Transverse colon (tissue), 4 donors: ENCODE results near the gene TYRP1. TPM values are rescaled to one million over a fixed set of nuclear protein-coding genes. Genes with fewer than 3 reads are reported as not detected.

Experiments used
- DNase-seq: peaks from one replicate; pipeline ENCODE4 v3.0.0-alpha.2; 2019
- H3K27ac ChIP-seq, 4 donors: fragments of 200-600 bp; sonication (generic); 2 replicates each; pipeline ENCODE4 v1.5.1; 2016 to 2018; ENCODE audit warnings: inconsistent platforms in 4 of 4
- H3K27me3 ChIP-seq: fragments of 200-600 bp; sonication (generic); 2 replicates; pipeline ENCODE4 v1.5.1; 2017; ENCODE audit warnings: inconsistent platforms
- H3K36me3 ChIP-seq, 4 donors: fragments of 200-600 bp; sonication (generic); 2 replicates each; pipeline ENCODE4 v1.5.1; 2017 to 2019; ENCODE audit warnings: inconsistent platforms in 4 of 4
- H3K4me1 ChIP-seq, 4 donors: fragments of 200-600 bp; sonication (generic); 2 replicates each; pipeline ENCODE4 v1.5.1; 2017 to 2020; ENCODE audit warnings: inconsistent platforms in 4 of 4
- H3K4me3 ChIP-seq, 4 donors: fragments of 200-600 bp; sonication (generic); 1 replicate in 1 of 4; 2 replicates in 3 of 4; pipeline versions ENCODE4 v1.5.1 to v1.6.1; 2017 to 2019; ENCODE audit warnings: inconsistent platforms in 4 of 4
- H3K9me3 ChIP-seq, 2 donors: fragments of 200-600 bp; sonication (generic); 2 replicates each; pipeline ENCODE4 v1.5.1; 2017 to 2019; ENCODE audit warnings: inconsistent platforms in 2 of 2
- EP300 ChIP-seq: sonication (generic); formaldehyde crosslinking; IDR thresholded peaks from one replicate; pipeline ENCODE4 v1.6.1; 2017; ENCODE audit warnings: antibody characterized with exemption, low read depth
- POLR2A ChIP-seq: fragments of 450-650 bp; IDR thresholded peaks from one replicate; pipeline ENCODE4 v1.6.1; 2016; ENCODE audit warnings: antibody characterized with exemption, mild to moderate bottlenecking, moderate library complexity
- POLR2AphosphoS5 ChIP-seq, 3 donors: sonication (generic); formaldehyde crosslinking; IDR thresholded peaks; one replicate each; pipeline ENCODE4 v1.6.1; 2016; ENCODE audit warnings: antibody characterized with exemption in 3 of 3
- WGBS, 2 donors: methylation state at CpG; one replicate each; pipeline ENCODE4 v1.1.5; 2018; ENCODE audit warnings: low coverage in 1 of 2; 5-methylcytosine and 5-hydroxymethylcytosine counted together
- in situ Hi-C, 4 donors: fragments of 200-750 bp; cut with MboI; loops; one replicate each; pipeline versions ENCODE4 v1.15.0 to v1.15.1; 2017; ENCODE audit warnings: low sequenced_read_pairs in 3 of 4, low pct_ligation_motif_present in 1 of 4, low pct_unique_long_range_greater_than_20kb in 1 of 4
- intact Hi-C: fragments of 100-400 bp; cut with DNase I; formaldehyde crosslinking; loops from one replicate; pipeline ENCODE4 v1.15.1; 2023; ENCODE audit warnings: low total_unique reads
- total RNA-seq, 4 donors: library from RNA; depleted of rRNA; stranded (reverse); fragments of >200 nt; gene quantifications; one replicate each; pipeline ENCODE4 v1.1.0, GENCODE V29; 2016
- TF ChIP-seq, protein P1 (sequence below), 5 experiments: fragments of 200-600 bp in 3 of 5; fragments of 450-650 bp in 2 of 5; sonication (generic) in 3 of 5; IDR thresholded peaks; 1 replicate in 2 of 5; 2 replicates in 3 of 5; pipeline ENCODE4 v1.5.1; 2016 to 2017; ENCODE audit warnings: antibody characterized with exemption in 5 of 5, inconsistent platforms in 3 of 5, mild to moderate bottlenecking in 2 of 5, moderate library complexity in 1 of 5

Gene TYRP1
- total RNA-seq, 4 donors from 2014 or later: 0.41 TPM; not detected in 3

DNA sequence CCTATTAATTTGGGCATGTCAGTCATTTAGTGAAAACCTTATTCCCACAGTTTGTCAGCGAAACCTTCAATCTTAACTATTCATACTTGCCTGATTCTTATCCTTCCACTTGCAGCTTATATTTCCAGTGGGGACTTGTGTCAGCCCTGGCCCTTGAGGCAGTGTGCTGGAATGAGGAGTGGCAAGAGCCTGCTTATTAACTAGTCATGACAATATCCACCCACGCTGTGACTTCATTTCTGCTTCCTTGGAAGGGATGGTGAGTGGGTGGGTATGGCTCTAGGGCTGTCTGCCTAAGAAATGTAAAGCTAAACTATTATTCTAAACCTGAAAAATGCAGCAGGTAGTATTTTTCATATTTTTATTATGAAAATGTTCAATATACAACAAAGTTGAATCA lies 47.7 kb downstream of the TYRP1 start:
- no peak for DNase-seq
- TF ChIP-seq, protein P1, sequence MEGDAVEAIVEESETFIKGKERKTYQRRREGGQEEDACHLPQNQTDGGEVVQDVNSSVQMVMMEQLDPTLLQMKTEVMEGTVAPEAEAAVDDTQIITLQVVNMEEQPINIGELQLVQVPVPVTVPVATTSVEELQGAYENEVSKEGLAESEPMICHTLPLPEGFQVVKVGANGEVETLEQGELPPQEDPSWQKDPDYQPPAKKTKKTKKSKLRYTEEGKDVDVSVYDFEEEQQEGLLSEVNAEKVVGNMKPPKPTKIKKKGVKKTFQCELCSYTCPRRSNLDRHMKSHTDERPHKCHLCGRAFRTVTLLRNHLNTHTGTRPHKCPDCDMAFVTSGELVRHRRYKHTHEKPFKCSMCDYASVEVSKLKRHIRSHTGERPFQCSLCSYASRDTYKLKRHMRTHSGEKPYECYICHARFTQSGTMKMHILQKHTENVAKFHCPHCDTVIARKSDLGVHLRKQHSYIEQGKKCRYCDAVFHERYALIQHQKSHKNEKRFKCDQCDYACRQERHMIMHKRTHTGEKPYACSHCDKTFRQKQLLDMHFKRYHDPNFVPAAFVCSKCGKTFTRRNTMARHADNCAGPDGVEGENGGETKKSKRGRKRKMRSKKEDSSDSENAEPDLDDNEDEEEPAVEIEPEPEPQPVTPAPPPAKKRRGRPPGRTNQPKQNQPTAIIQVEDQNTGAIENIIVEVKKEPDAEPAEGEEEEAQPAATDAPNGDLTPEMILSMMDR (IDR thresholded peaks at IDR 0.05): no peak
- TF ChIP-seq EP300 (no peak), POLR2A (no peak), POLR2AphosphoS5 (IDR thresholded peaks at IDR 0.05) (no peak)
- in situ Hi-C loops: no loop called here
- WGBS, 2 donors: 60 to 77% methylated on average over 1 to 2 of the region's 2 CpGs
- H3K27me3 ChIP-seq: no peaks in the 10 kb centered on the region
- intact Hi-C loops: no loop called here
- no peaks in the 10 kb centered on the region for H3K9me3 ChIP-seq
- no peaks in the 10 kb centered on the region for H3K4me1 ChIP-seq
- no peaks in the 10 kb centered on the region for H3K36me3 ChIP-seq
- no peak overlapping the region for H3K4me3 ChIP-seq
- no peak overlapping the region for H3K27ac ChIP-seq

- no peak overlapping the region for H3K4me3 ChIP-seq
- H3K27ac ChIP-seq: peak overlapping the region in 3 of 4 donors; percentile 68 to 74 (median 73)
- no peak for DNase-seq
- no peaks in the 10 kb centered on the region for H3K36me3 ChIP-seq
- no peaks in the 10 kb centered on the region for H3K9me3 ChIP-seq
- 42% methylated on average over 1 of the region's 1 CpG; no CpG with 5 or more reads in 1 of the 2 donors for WGBS, 2 donors
- H3K4me1 ChIP-seq: peaks cover 0 to 8% (median 3%) of the 10 kb centered on the region in 4 donors
- in situ Hi-C loops (no loop called here), intact Hi-C loops (no loop called here)
- TF ChIP-seq EP300 (no peak), POLR2AphosphoS5 (IDR thresholded peaks at IDR 0.05) (peak in 2 of 3 donors; percentile 2 to 16)
- no peaks in the 10 kb centered on the region for H3K27me3 ChIP-seq
Measured at GRCh38 chr9:12748016-12748415, 54.8 kb downstream of the TYRP1 start.

DNA sequence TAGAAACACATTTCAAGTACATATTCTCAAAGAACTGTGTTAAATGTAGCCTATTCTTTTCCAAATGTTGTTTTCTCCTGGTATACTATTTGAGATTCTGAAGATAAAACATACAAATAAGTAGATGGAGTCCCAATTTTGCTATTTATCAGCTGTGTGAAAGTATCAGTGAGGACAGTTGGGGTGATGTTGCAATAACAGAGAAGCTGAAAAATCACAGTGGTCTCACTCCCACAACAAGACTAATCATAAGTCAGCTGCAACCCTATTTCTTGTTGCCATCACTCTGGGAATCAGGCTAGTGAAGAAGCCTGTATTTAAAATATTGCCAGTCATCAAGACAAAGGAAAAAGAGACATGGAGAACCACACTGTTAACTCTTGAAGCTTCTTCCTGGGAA lies 55.8 kb downstream of the TYRP1 start:
- TF ChIP-seq EP300 (no peak), POLR2AphosphoS5 (IDR thresholded peaks at IDR 0.05) (no peak), POLR2A (no peak)
- TF ChIP-seq, protein P1 (IDR thresholded peaks at IDR 0.05): no peak
- Histone ChIP-seq H3K27ac (peak overlapping the region in 3 of 4 donors; percentile 68 to 74 (median 73)), H3K9me3 (no peaks in the 10 kb centered on the region), H3K36me3 (no peaks in the 10 kb centered on the region), H3K27me3 (no peaks in the 10 kb centered on the region), H3K4me3 (no peak overlapping the region), H3K4me1 (peaks cover 0 to 8% (median 3%) of the 10 kb centered on the region in 4 donors)
- DNase-seq: no peak
- intact Hi-C loops: no loop called here
- in situ Hi-C loops: no loop called here

GRCh38 chr9:12753931-12754330 lies 60.7 kb downstream of the TYRP1 start:
- WGBS, 2 donors: 90 to 92% methylated on average over 2 to 3 of the region's 3 CpGs
- Histone ChIP-seq H3K27ac (no peak overlapping the region), H3K9me3 (no peaks in the 10 kb centered on the region), H3K27me3 (no peaks in the 10 kb centered on the region), H3K4me3 (no peak overlapping the region), H3K4me1 (peaks cover 0 to 3% (median 0%) of the 10 kb centered on the region in 4 donors), H3K36me3 (no peaks in the 10 kb centered on the region)
- in situ Hi-C loops: no loop called here
- no peak for TF ChIP-seq POLR2A
- TF ChIP-seq EP300: no peak
- no peak for TF ChIP-seq POLR2AphosphoS5 (IDR thresholded peaks at IDR 0.05)
- TF ChIP-seq, protein P1 (IDR thresholded peaks at IDR 0.05): no peak
- intact Hi-C loops: no loop called here
- DNase-seq: no peak

DNA sequence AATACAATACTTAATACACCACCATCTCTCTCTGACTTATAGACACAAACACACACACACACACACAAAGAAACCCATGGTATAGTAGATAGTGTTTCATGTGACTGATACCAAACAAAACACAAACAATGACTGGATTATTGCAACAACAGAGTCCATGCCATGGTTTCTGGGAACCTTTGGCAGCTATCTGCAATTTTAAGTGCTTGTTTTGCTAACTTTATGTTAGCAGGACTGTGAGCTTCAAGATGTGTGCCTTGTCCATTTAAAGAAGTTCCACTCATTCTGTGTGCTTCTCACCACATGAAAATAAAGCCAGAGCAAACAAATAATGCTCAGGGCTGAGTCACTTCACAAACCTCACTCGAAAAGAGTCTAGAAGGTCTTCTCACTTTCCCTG lies 66.6 kb downstream of the TYRP1 start:
- Histone ChIP-seq H3K36me3 (no peaks in the 10 kb centered on the region), H3K4me1 (peaks cover 0 to 27% (median 7%) of the 10 kb centered on the region in 4 donors), H3K27me3 (no peaks in the 10 kb centered on the region), H3K4me3 (no peak overlapping the region), H3K27ac (no peak overlapping the region), H3K9me3 (no peaks in the 10 kb centered on the region)
- in situ Hi-C loops (no loop called here), intact Hi-C loops (no loop called here)
- DNase-seq: no peak
- TF ChIP-seq, protein P1 (IDR thresholded peaks at IDR 0.05): no peak
- TF ChIP-seq POLR2AphosphoS5 (IDR thresholded peaks at IDR 0.05): no peak
- no peak for TF ChIP-seq POLR2A
- no peak for TF ChIP-seq EP300
- 24 to 60% methylated on average over 1 of the region's 1 CpG for WGBS, 2 donors
